ENCODE data around the gene ASB4.
"Not testable (repeated sequence)": the region's sequence is repeated elsewhere in the genome, so short reads cannot be mapped to it uniquely, and the experiment has no call there.

The ASB4 gene, protein sequence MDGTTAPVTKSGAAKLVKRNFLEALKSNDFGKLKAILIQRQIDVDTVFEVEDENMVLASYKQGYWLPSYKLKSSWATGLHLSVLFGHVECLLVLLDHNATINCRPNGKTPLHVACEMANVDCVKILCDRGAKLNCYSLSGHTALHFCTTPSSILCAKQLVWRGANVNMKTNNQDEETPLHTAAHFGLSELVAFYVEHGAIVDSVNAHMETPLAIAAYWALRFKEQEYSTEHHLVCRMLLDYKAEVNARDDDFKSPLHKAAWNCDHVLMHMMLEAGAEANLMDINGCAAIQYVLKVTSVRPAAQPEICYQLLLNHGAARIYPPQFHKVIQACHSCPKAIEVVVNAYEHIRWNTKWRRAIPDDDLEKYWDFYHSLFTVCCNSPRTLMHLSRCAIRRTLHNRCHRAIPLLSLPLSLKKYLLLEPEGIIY

DNA sequence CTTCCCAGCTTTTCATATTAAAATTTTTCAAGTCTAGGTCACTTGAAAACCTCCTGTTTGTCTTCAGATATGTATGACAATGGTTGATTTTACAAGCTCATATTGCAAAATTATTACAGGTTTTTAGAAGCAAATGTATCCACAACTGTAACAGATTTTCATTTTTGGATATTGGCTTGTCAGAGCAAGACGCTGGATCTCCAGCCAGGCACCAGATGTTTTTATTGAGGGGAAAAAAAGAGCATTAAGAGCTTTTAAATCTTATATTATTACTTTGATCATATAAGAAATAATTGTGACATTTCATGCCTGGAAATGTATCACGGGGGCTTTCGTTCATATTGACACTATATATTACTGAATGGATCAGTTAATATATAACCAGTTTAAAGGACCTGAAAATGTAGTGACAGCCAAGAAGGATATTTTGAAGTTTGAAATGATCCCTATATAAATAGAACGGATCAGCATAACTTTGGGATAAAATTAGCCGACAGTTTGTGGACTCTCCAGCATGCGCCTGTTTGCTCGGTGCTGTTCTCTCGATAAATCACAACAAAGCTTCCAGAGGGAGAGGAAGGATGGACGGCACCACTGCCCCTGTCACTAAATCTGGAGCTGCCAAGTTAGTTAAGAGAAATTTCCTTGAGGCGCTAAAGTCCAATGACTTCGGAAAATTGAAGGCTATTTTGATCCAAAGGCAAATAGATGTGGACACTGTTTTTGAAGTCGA is at the start of gene ASB4:
Gene ASB4, plus strand, starts transcription at position 553 of the 733 bp plus-strand sequence. Its CDS starts 29 bp downstream, at position 582.
- no peak for DNase-seq (ENCODE audit: low read depth in 2 of 3, low spot score in 1 of 3)

GRCh38 chr7:95436407-95436806 is 49.3 kb upstream of the ASB4 start:
- no peak for DNase-seq (ENCODE audit: low read depth in 2 of 3, low spot score in 1 of 3)

- DNase-seq (ENCODE audit: low read depth in 2 of 3, low spot score in 1 of 3) = no peak
Observed at GRCh38 chr7:95440394-95441038, 45.2 kb upstream of the ASB4 start.

- DNase-seq (ENCODE audit: low read depth in 2 of 3, low spot score in 1 of 3) = no peak
Observed at GRCh38 chr7:95441042-95441823, 44.5 kb upstream of the ASB4 start.

DNA sequence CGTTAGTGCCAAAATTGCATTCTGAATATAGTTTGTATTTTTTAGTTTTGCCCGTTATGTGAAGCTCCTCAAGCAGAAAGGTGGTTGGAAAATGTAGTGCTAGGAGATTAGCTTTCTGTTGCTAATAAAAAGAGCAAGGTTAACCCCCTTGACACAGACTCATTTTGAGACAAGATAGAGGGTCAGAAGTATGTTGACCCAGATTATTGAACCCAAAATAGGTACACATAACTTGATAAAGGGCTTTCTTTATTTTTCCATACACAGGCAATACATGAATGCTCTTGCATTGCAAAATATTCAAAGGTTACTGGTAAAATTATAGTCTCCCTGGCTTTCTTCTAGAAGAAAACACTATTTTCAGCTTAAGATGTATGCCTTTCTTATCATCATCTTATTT is 40.9 kb upstream of the ASB4 start:
- DNase-seq (ENCODE audit: low read depth in 2 of 3, low spot score in 1 of 3) = no peak

- no peak for DNase-seq (ENCODE audit: low read depth in 2 of 3, low spot score in 1 of 3)
Observed at GRCh38 chr7:95446618-95447017, 39.1 kb upstream of the ASB4 start.

DNA sequence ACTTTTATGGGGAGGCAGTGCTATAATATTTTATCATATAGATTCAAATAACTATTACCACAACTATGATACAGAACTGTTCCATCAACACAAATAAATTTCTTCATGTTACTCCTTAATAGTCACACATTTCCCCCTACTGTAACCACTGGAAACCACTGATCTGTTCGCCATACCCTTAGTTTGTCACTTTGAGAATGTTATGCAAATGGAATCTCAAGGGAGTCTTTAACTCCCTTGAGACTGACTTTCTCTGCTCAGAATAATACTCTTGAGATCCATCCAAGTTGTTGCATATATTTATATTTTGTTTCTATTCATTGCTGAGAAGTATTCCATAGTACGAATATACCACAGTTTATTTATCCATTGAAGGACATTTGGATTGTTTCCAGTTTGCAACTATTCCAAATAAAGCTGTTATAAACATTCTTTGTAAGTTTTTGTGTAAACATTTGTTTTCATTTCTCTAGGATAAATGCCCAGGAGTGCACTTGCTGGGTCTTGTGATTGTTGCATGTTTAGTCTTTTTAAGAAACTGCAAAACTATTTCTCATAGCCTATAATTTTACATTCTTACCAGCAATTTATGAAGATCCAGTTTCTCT is 31.2 kb upstream of the ASB4 start:
- DNase-seq (ENCODE audit: low read depth in 2 of 3, low spot score in 1 of 3) = no peak

GRCh38 chr7:95457947-95458346 is 27.8 kb upstream of the ASB4 start:
- DNase-seq (ENCODE audit: low read depth in 2 of 3, low spot score in 1 of 3) = no peak

- DNase-seq (ENCODE audit: low read depth in 2 of 3, low spot score in 1 of 3) = not testable (repeated sequence)
Observed at GRCh38 chr7:95460653-95461052, 25.1 kb upstream of the ASB4 start.

DNA sequence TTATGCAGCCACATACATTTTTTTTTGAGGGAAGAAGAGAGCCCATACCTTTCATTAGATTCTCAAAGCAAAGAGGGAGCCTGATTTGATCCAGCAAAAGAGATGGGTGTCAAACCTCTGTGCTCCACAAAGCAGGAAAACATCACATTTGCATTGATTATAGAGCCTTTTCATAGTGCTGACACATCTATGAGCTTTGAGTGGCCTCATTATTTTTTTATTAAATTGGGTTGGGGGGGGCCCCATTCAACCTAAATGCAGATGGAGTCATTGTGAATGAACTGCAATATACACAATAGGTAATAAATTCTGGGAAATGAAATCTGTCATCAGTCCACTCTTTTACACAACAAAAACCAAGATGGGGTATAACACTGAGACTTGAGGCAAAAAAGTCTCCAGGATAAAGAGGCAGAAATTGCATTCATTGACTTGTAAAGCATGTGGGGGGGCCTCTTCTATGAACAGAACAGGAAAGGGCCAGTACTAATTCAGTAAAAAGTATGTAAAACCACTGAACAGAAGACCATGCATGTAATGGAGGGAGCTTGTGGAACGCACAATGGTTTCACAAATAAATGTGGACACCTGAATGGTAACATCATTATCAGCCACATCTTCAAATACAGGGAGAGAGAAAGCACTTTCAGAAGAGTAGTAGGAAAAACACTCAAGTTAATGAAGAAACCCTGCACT is 17.7 kb upstream of the ASB4 start:
- no peak for DNase-seq (ENCODE audit: low read depth in 2 of 3, low spot score in 1 of 3)

- DNase-seq (ENCODE audit: low read depth in 2 of 3, low spot score in 1 of 3) = no peak
Observed at GRCh38 chr7:95469187-95469586, 16.6 kb upstream of the ASB4 start.

GRCh38 chr7:95469848-95470247 is 15.9 kb upstream of the ASB4 start:
- DNase-seq (ENCODE audit: low read depth in 2 of 3, low spot score in 1 of 3) = no peak

DNA sequence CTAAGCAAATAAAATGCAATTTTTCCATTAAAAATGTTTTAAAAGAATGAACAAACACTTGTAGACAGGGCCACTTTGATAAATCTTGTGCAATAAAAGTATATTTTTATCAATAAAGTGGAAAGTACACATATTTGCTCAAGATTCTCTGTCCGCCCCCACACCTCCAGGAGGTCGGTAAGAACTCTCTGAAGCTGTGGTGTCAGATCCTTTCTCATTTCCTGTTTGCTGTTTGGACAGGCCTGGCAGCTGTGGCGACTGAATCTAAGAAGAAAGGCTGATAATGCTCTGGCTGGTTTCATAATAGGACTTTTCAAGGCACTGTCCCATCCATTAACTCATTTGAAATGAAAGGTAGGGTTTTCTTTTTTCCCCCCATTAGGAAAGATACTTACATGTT is 15.3 kb upstream of the ASB4 start:
- DNase-seq (ENCODE audit: low read depth in 2 of 3, low spot score in 1 of 3) = no peak

DNA sequence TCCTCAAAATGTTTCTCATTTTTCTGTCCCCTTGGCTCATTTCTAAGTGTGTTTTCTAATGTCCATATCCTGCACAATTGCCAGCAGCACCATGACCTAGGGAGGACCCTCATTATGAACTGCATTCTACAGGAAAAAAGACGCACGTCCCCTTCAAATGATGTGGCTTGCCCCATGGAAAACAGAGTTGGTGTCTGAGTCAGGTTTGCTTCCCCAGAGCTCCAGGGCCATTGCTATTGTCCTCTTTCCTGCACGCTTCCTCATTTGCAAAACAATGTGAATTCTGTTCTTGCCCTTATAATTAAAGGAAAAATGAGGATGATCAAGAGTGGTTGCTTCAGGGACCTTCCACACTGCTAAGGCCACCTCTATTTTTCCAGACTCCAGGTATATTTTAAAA is 14.7 kb upstream of the ASB4 start:
- DNase-seq (ENCODE audit: low read depth in 2 of 3, low spot score in 1 of 3) = no peak

DNA sequence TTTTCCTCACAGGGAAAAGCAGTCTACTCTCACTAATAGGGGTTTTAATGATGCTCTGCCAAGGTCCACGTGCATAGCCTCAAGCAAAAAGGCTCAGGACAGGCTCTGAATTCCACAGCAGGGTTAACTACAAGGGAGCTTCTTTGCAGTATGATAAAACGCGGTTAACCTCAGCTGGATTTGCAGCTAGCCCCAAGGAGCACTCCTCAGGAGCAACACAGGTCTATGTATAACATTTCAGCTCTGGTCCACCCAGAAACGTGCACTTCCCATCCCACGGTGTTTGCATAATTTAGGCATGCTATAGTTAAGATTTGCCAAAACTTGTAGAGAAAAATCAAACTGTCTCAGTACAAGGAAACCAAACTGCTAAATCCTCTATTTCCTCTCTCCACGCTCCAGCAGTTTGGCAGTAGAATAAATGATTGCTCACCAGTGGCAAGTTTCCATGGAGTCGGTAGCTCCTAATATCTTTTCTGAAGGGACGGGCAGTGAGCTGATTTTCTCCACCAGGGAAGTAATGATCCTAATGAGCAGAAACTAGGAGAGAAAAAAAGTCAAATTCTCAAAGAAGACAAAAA is 13.1 kb upstream of the ASB4 start:
- no peak for DNase-seq (ENCODE audit: low read depth in 2 of 3, low spot score in 1 of 3)

DNA sequence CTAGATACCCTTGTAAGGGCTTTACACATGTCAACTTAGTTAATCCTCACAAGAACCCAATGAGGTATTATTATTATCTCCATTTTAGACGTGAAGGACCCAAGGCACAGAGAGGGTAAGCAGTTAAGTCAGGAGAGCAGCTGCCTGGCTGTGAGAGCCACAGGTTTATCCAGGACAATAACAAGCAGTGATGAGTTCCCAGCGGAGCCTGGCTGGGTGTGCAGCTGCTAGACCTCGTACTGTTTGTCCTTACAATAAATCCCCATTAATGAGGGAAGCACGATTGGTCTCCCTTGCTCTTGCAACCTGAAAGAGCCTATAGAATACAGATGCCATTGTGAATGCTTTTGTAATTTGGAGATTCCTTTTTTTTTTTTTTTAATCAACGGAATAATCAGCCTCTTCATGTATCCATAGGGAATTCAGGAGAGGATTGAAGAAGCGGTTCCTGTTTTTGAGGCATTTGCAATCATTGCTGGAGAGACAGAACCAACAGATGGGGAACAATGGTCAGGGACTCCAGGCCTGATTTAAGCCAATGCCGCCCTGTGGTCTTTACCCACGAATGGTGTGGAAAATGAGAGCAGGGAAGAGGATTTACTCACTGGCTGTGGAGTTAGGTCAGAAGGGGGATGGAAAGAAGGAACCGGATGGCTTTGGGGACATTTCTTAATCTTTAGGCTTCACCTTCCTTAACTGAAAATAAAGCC is 12.3 kb upstream of the ASB4 start:
- DNase-seq (ENCODE audit: low read depth in 2 of 3, low spot score in 1 of 3) = no peak

DNA sequence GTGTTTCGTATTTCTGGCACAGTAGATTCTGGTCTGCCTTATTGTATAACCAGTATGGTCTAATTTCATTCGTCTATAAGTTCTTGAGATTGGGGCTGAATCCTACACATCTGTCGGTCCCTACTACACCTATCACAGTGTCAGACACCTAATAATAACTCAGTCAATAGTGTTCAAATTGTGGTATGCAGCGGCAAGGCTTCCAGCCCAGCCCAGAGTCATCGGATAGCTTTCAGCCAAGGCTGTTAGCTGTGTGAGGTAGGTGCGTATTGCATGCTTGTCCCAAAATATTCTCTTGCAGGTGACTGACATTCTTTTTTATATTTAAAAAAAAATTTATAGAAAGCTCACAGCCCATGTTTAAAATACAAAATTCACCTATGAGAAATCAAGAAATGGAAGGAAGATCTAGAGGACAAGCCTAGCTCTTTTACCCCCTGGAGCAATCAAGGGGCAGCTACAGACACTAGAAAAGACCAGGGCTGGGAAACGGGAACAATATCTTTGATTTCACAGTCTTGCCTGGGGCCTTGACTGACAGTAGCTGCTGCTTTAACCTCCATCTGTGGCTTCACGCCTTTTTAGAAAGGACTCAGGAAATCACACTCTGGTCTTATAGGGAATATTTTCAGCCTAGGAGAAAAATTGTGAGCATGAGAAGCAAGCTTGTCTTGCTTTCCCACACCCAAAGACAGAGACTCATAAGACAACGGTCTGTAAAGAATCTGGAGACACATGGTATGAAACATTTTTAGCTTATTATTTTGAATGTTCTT is 9.5 kb upstream of the ASB4 start:
- no peak for DNase-seq (ENCODE audit: low read depth in 2 of 3, low spot score in 1 of 3)

DNA sequence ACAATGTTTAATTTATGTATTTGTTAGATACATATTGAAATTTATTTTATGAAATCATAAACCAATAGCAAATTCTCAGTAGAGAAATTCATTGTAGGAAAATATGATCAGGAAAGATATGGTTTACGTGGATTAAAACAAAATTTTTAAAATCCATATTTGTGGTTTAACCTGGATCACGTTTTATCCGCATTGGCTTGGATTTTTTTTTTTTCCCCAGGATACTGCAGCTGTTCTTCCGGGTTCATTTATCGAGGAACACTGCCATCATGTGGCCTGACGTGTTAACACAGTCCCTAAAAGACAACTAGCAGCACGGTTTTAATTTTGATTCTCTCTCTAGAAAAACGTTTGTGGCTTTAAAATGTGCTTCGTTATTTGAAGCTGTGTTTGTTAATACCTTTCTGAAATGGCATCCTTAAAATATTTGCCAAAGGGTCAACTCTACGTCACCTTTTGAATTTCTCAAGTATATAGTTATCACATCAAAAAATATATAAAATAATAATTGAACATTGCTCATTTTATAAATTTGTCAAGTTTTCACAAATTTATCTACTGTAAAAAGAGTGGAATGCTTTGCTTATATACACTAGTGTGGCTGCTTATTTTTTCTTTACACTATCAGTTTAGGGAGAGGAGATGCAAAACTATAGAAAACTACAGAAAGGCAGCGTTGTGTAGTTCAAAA is 8.7 kb upstream of the ASB4 start:
- peak; percentile 17 to 37 (median 23) for DNase-seq (ENCODE audit: low read depth in 2 of 3, low spot score in 1 of 3)
